Ramos (cell line): ENCODE data around the gene PSMC3IP.
"Not testable (repeated sequence)": the region's sequence is repeated elsewhere in the genome, so short reads cannot be mapped to it uniquely, and the experiment has no call there.

Experiments
- in situ Hi-C: fragments of 300-500 bp; cut with MboI; formaldehyde crosslinking; loops from one replicate; pipeline ENCODE4 v1.14.3; 2022; ENCODE audit warnings: low sequenced_read_pairs; ENCODE audit not compliant: unreplicated experiment

PSMC3IP gene

GRCh38 chr17:42563543-42563942 is 14.0 kb downstream of the PSMC3IP start:
- in situ Hi-C loops = no loop called here

- in situ Hi-C loops = no loop called here
These were observed 14.4 kb downstream of the PSMC3IP start for GRCh38 chr17:42563143-42563509.

- in situ Hi-C loops = no loop called here
These were observed 15.0 kb downstream of the PSMC3IP start for GRCh38 chr17:42562388-42563142.

- in situ Hi-C loops = no loop called here
These were observed 15.6 kb downstream of the PSMC3IP start, which contains the start of gene COASY for GRCh38 chr17:42561897-42562387. TSS of gene COASY (plus strand) at chr17:42562148. CDS start at chr17:42562623, 475 bp downstream.

GRCh38 chr17:42560246-42560645 is 17.3 kb downstream of the PSMC3IP start:
- in situ Hi-C loops = no loop called here

- in situ Hi-C loops = no loop called here
These were observed 18.5 kb downstream of the PSMC3IP start for GRCh38 chr17:42559075-42559474.

- in situ Hi-C loops = not testable (repeated sequence)
These were observed 21.4 kb downstream of the PSMC3IP start for GRCh38 chr17:42555961-42556617.

GRCh38 chr17:42555122-42555622 is 22.4 kb downstream of the PSMC3IP start:
- in situ Hi-C loops = no loop called here

- in situ Hi-C loops = no loop called here
These were observed 23.0 kb downstream of the PSMC3IP start for GRCh38 chr17:42554250-42555121.

GRCh38 chr17:42553866-42554249 is 23.7 kb downstream of the PSMC3IP start:
- in situ Hi-C loops = no loop called here

GRCh38 chr17:42553161-42553818 is 24.2 kb downstream of the PSMC3IP start:
- in situ Hi-C loops = no loop called here

- in situ Hi-C loops = not testable (repeated sequence)
These were observed 24.8 kb downstream of the PSMC3IP start, which contains the start of gene HSD17B1 for GRCh38 chr17:42552736-42553135. TSS of gene HSD17B1 (plus strand) at chr17:42552923. CDS start at chr17:42552934, 11 bp downstream.

GRCh38 chr17:42548993-42549755 is 28.4 kb downstream of the PSMC3IP start:
- in situ Hi-C loops = no loop called here

- in situ Hi-C loops = no loop called here
These were observed 29.3 kb downstream of the PSMC3IP start for GRCh38 chr17:42548070-42548837.

GRCh38 chr17:42547698-42548069 is 29.8 kb downstream of the PSMC3IP start:
- in situ Hi-C loops = no loop called here

GRCh38 chr17:42547001-42547461 is 30.5 kb downstream of the PSMC3IP start:
- in situ Hi-C loops = no loop called here

GRCh38 chr17:42545755-42546505 is 31.6 kb downstream of the PSMC3IP start:
- in situ Hi-C loops = not testable (repeated sequence)

- in situ Hi-C loops = no loop called here
These were observed 32.6 kb downstream of the PSMC3IP start for GRCh38 chr17:42544874-42545283.
